ENCODE results near the gene TMEM125. TPM values are rescaled to one million over a fixed set of nuclear protein-coding genes. Genes with fewer than 3 reads are reported as not detected.

The TMEM125 gene
- total RNA-seq, 4 donors from 2014 or later, result 19.7 to 66.8 (median 51.2) TPM

GRCh38 chr1:43232482-43232881, 37.3 kb upstream of the TMEM125 start:
- Histone ChIP-seq H3K4me1 (peaks cover 0 to 17% (median 7%) of the 10 kb centered on the region in 4 donors), H3K27me3 (no peaks in the 10 kb centered on the region), H3K4me3 (no peak overlapping the region), H3K9me3 (no peaks in the 10 kb centered on the region), H3K27ac (no peak overlapping the region), H3K36me3 (no peaks in the 10 kb centered on the region)
- in situ Hi-C loops (cut with MboI; ENCODE audit: low pct_ligation_motif_present in 1 of 4, low pct_unique_long_range_greater_than_20kb in 1 of 4, low sequenced_read_pairs in 3 of 4) (loop anchor here in 1 of 4 donors (10.0 kb wide), 1 partner anchor 182 kb away; no protein-coding TSS in a partner anchor), intact Hi-C loops (cut with DNase I; ENCODE audit: low total_unique reads) (no loop called here)
- DNase-seq, result no peak
- TF ChIP-seq POLR2A (IDR thresholded peaks at IDR 0.05), result no peak
- TF ChIP-seq EP300 (IDR thresholded peaks at IDR 0.05; ENCODE audit: low read depth), result no peak
- no peak for TF ChIP-seq CTCF (IDR thresholded peaks at IDR 0.05)
- TF ChIP-seq POLR2AphosphoS5 (IDR thresholded peaks at IDR 0.05), result no peak
- WGBS, 2 donors (ENCODE audit: low coverage in 1 of 2), result 88% methylated on average over 4 of the region's 4 CpGs; no CpG with 5 or more reads in 1 of the 2 donors

- in situ Hi-C loops (cut with MboI; ENCODE audit: low pct_ligation_motif_present in 1 of 4, low pct_unique_long_range_greater_than_20kb in 1 of 4, low sequenced_read_pairs in 3 of 4), result loop anchor here in 1 of 4 donors (10.0 kb wide), 1 partner anchor 181 kb away; no protein-coding TSS in a partner anchor
- Histone ChIP-seq H3K36me3 (no peaks in the 10 kb centered on the region), H3K27me3 (no peaks in the 10 kb centered on the region), H3K9me3 (no peaks in the 10 kb centered on the region), H3K27ac (no peak overlapping the region), H3K4me3 (no peak overlapping the region), H3K4me1 (peaks cover 0 to 18% (median 7%) of the 10 kb centered on the region in 4 donors)
- WGBS, 2 donors (ENCODE audit: low coverage in 1 of 2), result 84% methylated on average over 5 of the region's 5 CpGs; no CpG with 5 or more reads in 1 of the 2 donors
- intact Hi-C loops (cut with DNase I; ENCODE audit: low total_unique reads), result no loop called here
- no peak for DNase-seq
- TF ChIP-seq POLR2AphosphoS5 (IDR thresholded peaks at IDR 0.05) (no peak), CTCF (IDR thresholded peaks at IDR 0.05) (no peak), POLR2A (IDR thresholded peaks at IDR 0.05) (no peak), EP300 (IDR thresholded peaks at IDR 0.05; ENCODE audit: low read depth) (no peak)
These were observed 36.2 kb upstream of the TMEM125 start for GRCh38 chr1:43233631-43234030.

GRCh38 chr1:43234267-43234666, 35.5 kb upstream of the TMEM125 start:
- intact Hi-C loops (cut with DNase I; ENCODE audit: low total_unique reads) (no loop called here), in situ Hi-C loops (cut with MboI; ENCODE audit: low pct_ligation_motif_present in 1 of 4, low pct_unique_long_range_greater_than_20kb in 1 of 4, low sequenced_read_pairs in 3 of 4) (loop anchor here in 1 of 4 donors (10.0 kb wide), 1 partner anchor 181 kb away; no protein-coding TSS in a partner anchor)
- Histone ChIP-seq H3K9me3 (no peaks in the 10 kb centered on the region), H3K4me1 (peaks cover 0 to 18% (median 7%) of the 10 kb centered on the region in 4 donors), H3K27me3 (no peaks in the 10 kb centered on the region), H3K27ac (no peak overlapping the region), H3K36me3 (no peaks in the 10 kb centered on the region), H3K4me3 (no peak overlapping the region)
- no peak for TF ChIP-seq CTCF (IDR thresholded peaks at IDR 0.05)
- no peak for TF ChIP-seq POLR2A (IDR thresholded peaks at IDR 0.05)
- TF ChIP-seq EP300 (IDR thresholded peaks at IDR 0.05; ENCODE audit: low read depth), result no peak
- TF ChIP-seq POLR2AphosphoS5 (IDR thresholded peaks at IDR 0.05), result no peak
- DNase-seq, result no peak
- 95% methylated on average over 17 of the region's 17 CpGs; no CpG with 5 or more reads in 1 of the 2 donors for WGBS, 2 donors (ENCODE audit: low coverage in 1 of 2)

- DNase-seq, result no peak
- H3K36me3 ChIP-seq, result no peaks in the 10 kb centered on the region
- H3K4me1 ChIP-seq, result peaks cover 0 to 18% (median 7%) of the 10 kb centered on the region in 4 donors
- intact Hi-C loops (cut with DNase I; ENCODE audit: low total_unique reads) (no loop called here), in situ Hi-C loops (cut with MboI; ENCODE audit: low pct_ligation_motif_present in 1 of 4, low pct_unique_long_range_greater_than_20kb in 1 of 4, low sequenced_read_pairs in 3 of 4) (loop anchor here in 1 of 4 donors (10.0 kb wide), 1 partner anchor 180 kb away; no protein-coding TSS in a partner anchor)
- H3K9me3 ChIP-seq, result no peaks in the 10 kb centered on the region
- H3K4me3 ChIP-seq, result no peak overlapping the region
- TF ChIP-seq CTCF (IDR thresholded peaks at IDR 0.05), result no peak
- no peak for TF ChIP-seq EP300 (IDR thresholded peaks at IDR 0.05; ENCODE audit: low read depth)
- TF ChIP-seq POLR2AphosphoS5 (IDR thresholded peaks at IDR 0.05), result no peak
- no peak for TF ChIP-seq POLR2A (IDR thresholded peaks at IDR 0.05)
- 60% methylated on average over 8 of the region's 8 CpGs; no CpG with 5 or more reads in 1 of the 2 donors for WGBS, 2 donors (ENCODE audit: low coverage in 1 of 2)
- no peaks in the 10 kb centered on the region for H3K27me3 ChIP-seq
- H3K27ac ChIP-seq, result peak overlapping the region in 1 of 4 donors; percentile 5
These were observed 34.7 kb upstream of the TMEM125 start for GRCh38 chr1:43235040-43235439.

All from transverse colon (tissue), 4 donors.